HG03095 (cell line): Measurements from ENCODE around the gene SLC2A10.

Experiments used
- ATAC-seq: cut with Tn5 transposase; IDR thresholded peaks from one replicate; pipeline ENCODE4 v1.9.1; 2021; ENCODE audit warnings: moderate library complexity; ENCODE audit not compliant: unreplicated experiment

SLC2A10 gene

GRCh38 chr20:46681032-46681854 lies 28.2 kb upstream of the SLC2A10 start:
- ATAC-seq, result no peak

DNA sequence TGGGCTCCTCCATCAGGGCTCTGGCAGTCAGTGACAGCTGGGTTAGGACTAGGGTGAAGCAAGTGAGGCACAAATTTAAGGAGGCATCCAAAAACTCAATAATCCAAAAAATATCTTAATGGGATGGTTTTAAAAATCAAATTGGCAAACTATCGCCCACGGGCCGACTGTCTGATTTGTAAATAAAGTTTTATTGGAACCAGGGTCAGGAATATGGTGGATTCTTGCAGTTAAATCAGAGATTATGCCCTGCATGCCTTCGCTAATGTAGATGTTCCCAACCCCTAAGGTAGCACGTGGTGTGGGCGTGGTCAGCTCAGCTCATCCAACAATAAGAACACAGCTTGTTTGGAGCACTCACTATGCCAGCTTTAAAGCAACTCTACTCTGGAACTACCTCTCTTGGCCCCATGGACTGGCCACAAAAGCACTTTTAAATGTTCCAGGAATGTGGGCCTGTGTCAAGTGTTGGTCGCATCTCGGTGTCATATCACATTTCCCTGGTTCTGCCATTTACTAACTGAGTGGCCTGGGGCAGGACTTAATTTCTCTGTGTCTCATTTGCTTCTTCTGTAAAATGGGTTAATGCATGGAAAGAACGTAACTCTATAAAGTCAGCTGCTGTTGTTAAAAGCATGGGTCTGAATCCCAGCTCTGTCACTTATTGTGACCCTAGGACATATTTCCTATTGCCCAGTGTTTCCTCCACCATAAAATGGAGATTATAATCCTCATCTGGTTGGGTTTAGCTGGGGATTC lies 27.2 kb upstream of the SLC2A10 start:
- ATAC-seq, result no peak

- ATAC-seq, result no peak
Measured at GRCh38 chr20:46683011-46683667, 26.3 kb upstream of the SLC2A10 start.

GRCh38 chr20:46683668-46683938 lies 25.8 kb upstream of the SLC2A10 start:
- ATAC-seq, result no peak

DNA sequence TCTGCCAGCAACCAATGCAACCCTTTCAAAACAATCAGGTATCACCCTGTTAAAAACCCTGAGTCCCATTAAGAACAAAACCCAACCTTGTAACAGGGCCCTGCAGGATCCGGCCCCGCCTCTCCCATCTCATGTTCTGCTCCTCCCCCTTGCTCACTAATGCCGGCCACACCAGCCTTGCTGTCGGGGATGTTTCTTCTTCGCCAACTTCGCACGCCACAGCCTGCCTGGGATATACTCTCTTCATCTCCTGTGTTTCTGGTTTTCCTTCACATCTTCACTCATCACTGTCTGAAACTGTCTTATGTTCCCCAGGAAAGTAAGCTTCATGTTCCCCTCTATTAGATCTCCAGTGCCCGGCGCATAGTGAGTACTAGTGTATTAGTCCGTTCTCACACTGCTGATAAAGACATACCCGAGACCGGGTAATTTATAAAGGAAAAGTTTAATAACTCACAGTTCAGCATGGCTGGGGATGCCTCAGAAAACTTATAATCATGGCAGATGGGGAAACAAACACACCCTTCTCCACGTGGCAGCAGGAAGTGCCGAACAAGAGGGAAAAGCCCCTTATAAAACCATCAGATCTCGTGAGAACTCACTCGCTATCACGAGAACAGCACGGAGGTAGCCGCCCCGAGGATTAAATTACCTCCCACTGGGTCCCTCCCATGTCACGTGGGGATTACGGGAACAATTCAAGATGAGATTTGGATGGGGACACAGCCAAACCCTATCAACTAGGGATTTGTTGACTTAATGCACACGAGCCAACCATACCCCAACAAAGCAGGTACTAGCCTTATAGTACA lies 25.3 kb upstream of the SLC2A10 start:
- no peak for ATAC-seq

- no peak for ATAC-seq
Measured at GRCh38 chr20:46688151-46689081, 21.0 kb upstream of the SLC2A10 start.

DNA sequence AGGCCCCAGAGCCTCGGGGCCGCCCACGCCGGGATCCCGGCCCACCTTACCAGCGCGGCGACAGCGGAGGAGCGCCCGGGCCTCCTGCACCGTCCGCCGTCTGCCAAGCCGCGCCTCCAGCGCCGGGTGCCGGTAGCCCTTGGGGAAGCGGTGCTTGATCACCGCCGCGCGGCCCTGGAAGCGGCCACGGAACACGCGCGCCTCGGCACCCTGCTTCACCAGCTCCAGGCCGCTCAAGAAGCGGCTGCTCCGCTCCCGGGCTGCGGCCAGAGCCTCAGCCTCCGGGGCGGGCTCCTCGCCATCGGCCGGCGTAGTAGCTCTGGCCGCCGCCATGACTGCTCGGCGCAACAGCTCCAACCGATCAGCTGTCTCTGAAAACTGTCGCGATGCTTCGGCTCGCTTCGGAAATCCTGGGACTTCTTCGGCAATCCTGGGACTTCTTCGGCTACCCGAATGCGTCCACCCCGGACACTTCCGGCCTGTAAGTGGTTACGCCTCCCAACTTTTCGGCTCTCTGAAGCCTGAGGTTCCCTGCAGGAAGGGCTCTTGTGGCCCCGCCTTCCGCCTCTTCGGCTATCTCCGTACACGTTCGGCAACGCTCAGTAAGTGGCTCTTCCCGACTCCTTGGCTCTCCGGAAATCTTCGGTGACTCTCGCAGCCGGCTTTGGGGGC lies 20.2 kb upstream of the SLC2A10 start, which contains the start of gene TP53RK:
Gene TP53RK (minus strand): TSS at position 363 of the 672 bp plus-strand sequence. CDS start 30 bp downstream, at position 333.
- ATAC-seq, result peak; percentile 92

GRCh38 chr20:46689754-46690085 lies 19.7 kb upstream of the SLC2A10 start:
- ATAC-seq, result no peak

GRCh38 chr20:46690219-46691106 lies 19.0 kb upstream of the SLC2A10 start:
- no peak for ATAC-seq

GRCh38 chr20:46691196-46691595 lies 18.3 kb upstream of the SLC2A10 start:
- no peak for ATAC-seq

GRCh38 chr20:46694484-46694883 lies 15.0 kb upstream of the SLC2A10 start:
- ATAC-seq, result no peak

DNA sequence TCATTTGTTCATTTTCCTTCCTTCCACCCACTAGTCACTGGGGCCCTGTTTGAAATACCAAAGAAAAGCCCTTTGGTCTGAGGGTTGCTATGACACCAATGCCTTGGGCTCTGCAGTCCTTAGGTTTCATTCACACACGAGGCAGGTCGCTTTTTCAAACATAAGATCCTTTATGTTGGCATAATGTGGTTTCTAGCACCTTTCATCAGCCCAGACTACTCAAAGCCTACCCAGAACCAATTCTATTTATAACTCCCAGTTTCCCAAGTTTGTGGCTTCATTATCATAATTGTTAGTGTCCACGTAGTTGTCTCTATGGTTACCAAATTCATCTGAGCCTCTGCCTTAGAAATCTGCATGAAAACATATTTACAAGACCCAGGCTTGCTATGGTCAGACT lies 13.6 kb upstream of the SLC2A10 start:
- ATAC-seq, result no peak

GRCh38 chr20:46696791-46697279 lies 12.6 kb upstream of the SLC2A10 start:
- ATAC-seq, result no peak

DNA sequence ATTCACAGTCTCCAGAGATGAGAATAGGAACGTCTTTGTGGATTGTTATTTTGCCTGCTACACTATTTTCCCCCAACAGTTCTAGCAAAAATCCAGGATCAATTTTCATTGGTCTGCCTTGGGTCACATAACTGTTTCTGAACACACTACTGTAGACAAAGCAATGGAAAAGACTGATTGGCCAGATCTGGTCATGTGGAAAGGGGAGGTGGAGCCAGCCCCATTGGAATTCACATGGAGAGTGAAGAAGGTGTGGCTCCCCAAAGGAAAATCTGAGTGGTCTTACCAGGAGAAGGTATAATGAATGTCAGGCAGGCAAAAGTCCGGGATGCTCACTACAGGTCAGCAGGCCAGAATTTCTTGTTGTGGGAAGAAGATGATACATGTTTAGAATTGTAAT lies 10.7 kb upstream of the SLC2A10 start:
- ATAC-seq, result no peak

DNA sequence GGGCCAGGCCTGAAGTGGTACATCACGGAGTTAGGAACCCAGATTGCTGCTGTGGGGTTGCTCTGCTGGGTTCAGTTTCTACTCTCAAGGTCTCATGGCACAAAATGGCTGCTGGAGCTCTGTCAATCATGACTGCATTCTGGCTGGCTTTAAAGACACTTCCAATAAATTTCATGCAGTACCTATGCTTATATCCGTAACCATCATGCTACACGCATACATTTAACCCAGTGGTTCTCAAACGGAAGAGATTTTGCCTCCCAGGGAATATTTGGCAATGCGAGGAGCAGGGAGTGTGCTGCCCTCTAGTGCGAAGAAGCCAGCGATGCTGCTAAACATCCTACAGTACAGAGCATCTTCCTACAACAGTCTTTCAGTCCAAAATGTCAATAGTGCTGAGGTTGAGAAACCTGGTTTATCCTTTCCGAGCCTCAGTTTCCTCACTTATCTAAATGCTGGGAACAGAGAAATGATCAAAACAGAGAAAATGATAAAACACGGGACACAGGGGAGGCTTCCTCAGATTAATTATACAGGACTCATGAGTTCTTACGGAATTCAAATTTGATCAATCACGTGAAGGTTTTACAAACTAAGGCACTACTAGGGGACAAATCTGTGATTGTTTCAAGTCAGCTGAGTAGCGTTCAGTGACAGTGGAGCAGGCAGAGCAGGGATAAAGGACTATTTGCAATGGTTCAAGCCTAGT lies 9.6 kb upstream of the SLC2A10 start:
- no peak for ATAC-seq

DNA sequence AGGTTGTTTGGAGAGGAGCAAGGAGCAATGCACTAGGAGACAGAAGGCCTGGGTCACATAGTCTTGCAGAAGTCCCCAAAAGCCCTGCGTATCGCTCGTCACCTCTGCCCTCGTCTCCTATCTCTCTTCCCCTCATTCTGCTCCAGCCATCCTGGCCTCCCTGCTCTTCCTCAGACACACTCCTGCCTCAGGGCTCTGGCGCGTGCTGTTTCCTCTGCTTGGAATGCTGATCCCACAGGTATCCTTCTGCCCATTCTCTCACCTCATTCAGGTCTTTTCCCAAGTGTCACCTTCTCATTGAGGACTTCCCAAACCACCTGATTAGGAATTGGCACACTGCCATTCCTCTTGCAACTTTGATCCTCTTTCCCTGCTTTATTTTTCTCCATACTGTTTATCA lies 9.0 kb upstream of the SLC2A10 start:
- ATAC-seq, result no peak

DNA sequence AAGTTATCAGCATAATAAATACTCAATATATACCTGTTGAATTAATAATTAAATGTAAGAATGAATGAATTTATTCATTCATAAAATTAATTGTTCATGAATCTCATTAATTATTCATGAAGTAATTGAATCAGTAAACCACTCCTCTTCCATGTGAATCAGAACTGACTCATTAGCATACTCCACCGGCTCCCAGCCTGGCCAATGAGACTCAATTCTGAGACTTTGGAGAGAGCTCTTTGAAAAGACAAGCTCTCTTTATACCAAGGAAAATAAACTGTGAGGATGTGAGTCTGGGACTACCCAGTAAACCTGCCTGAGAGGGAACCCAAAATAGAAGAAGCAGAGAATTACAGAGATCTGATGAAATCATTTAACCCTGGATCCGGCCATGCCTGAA lies 8.4 kb upstream of the SLC2A10 start:
- ATAC-seq, result no peak

- ATAC-seq, result no peak
Measured at GRCh38 chr20:46701556-46701955, 7.9 kb upstream of the SLC2A10 start.
